ENCODE data around the gene CHRNB4. TPM values are rescaled to one million over a fixed set of nuclear protein-coding genes. Genes with fewer than 3 reads are reported as not detected.

CHRNB4 gene
- total and polyA plus RNA-seq, 10 donors, result 0.07 to 1.1 (median 0.26) TPM

DNA sequence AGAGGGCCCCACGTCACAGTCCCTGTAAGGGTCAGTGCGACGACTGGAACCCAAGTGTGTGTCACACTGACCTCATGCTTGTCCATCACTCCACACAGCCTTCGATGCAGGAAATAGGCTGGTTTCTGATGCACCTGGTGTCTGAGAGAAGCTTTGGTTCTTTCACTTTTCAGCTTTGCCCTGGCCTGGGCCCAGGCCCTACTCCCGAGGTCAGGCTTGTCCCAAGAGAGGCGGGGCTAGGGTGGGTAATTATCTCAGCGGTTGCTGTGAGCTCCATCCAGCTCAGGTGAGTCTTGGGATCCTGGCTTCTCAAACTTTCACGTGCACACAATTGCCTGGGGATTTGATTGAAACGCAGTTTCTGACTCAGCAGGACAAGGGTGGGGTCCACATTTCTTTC, 19.6 kb upstream of the CHRNB4 start:
- TF ChIP-seq, protein P1, sequence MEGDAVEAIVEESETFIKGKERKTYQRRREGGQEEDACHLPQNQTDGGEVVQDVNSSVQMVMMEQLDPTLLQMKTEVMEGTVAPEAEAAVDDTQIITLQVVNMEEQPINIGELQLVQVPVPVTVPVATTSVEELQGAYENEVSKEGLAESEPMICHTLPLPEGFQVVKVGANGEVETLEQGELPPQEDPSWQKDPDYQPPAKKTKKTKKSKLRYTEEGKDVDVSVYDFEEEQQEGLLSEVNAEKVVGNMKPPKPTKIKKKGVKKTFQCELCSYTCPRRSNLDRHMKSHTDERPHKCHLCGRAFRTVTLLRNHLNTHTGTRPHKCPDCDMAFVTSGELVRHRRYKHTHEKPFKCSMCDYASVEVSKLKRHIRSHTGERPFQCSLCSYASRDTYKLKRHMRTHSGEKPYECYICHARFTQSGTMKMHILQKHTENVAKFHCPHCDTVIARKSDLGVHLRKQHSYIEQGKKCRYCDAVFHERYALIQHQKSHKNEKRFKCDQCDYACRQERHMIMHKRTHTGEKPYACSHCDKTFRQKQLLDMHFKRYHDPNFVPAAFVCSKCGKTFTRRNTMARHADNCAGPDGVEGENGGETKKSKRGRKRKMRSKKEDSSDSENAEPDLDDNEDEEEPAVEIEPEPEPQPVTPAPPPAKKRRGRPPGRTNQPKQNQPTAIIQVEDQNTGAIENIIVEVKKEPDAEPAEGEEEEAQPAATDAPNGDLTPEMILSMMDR (IDR thresholded peaks at IDR 0.05 in 8 of 11, conservative IDR thresholded peaks at IDR 0.05 in 3 of 11), result no peak
- no peak for TF ChIP-seq POLR2A (IDR thresholded peaks at IDR 0.05)
- TF ChIP-seq POLR2AphosphoS5 (IDR thresholded peaks at IDR 0.05), result no peak
- peaks cover 0 to 6% (median 0%) of the 10 kb centered on the region in 6 donors for H3K4me1 ChIP-seq
- WGBS, 5 donors, result 70 to 82% (median 78%) methylated on average over 9 of the region's 9 CpGs

DNA sequence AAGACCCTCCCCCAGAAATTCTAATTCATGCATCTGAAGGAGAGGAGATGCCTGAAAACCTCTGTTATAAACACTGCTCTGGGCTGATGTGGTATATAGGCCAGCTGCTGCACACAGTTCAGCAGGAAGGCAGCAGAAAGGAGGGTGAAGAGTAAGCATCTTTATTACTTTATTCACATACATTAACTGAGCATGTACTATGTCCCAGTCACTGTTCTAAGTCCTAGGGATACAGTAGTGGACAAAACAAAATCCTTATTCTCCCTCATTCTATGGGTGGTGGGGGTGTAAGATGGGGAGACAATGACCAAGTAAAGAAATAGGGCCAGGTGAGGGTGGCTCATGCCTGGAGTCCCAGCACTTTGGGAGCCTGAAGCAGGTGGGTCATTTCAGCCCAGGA, 17.8 kb upstream of the CHRNB4 start:
- intact Hi-C loops (cut with DNase I; ENCODE audit: low total_unique reads), result no loop called here
- DNase-seq, result no peak
- Histone ChIP-seq H3K9me3 (no peaks in the 10 kb centered on the region), H3K4me1 (peaks cover 0 to 6% (median 0%) of the 10 kb centered on the region in 6 donors), H3K27me3 (replicated peaks in 1 of 7) (no peaks in the 10 kb centered on the region), H3K4me3 (no peak overlapping the region), H3K27ac (peak overlapping the region in 1 of 8 donors; percentile 7), H3K36me3 (no peaks in the 10 kb centered on the region)
- TF ChIP-seq, protein P1 (IDR thresholded peaks at IDR 0.05 in 8 of 11, conservative IDR thresholded peaks at IDR 0.05 in 3 of 11), result no peak
- TF ChIP-seq POLR2AphosphoS5 (IDR thresholded peaks at IDR 0.05) (no peak), POLR2A (IDR thresholded peaks at IDR 0.05) (no peak)

More for the DNA sequence above, 19.6 kb upstream of the CHRNB4 start:
- H3K36me3 ChIP-seq, result no peaks in the 10 kb centered on the region
- H3K27me3 ChIP-seq (replicated peaks in 1 of 7), result no peaks in the 10 kb centered on the region
- intact Hi-C loops (cut with DNase I; ENCODE audit: low total_unique reads), result no loop called here
- H3K27ac ChIP-seq, result no peak overlapping the region
- no peak overlapping the region for H3K4me3 ChIP-seq
- DNase-seq, result peak; percentile 35
- H3K9me3 ChIP-seq, result no peaks in the 10 kb centered on the region

DNA sequence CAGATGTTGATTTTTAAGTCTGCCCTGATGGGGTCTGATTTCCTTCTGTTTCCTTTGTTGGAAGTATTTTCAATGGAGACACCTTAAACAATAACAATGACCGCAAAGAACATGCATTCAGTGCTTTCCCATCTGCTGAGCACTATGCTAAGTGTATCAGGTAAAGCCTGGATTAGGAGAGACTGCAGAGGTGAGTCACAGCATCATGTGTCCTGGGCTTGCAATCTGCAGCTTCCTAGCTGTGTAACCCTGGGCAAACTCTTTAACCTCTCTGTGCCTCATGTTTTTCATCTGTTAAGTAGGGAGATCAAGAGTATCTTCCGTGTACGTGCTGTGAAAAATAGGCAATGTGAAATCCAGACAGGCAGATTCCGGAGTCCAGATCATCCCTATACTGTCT, 13.3 kb upstream of the CHRNB4 start:
- no peak for TF ChIP-seq POLR2AphosphoS5 (IDR thresholded peaks at IDR 0.05)
- TF ChIP-seq, protein P1 (IDR thresholded peaks at IDR 0.05 in 8 of 11, conservative IDR thresholded peaks at IDR 0.05 in 3 of 11), result no peak
- no peak for TF ChIP-seq POLR2A (IDR thresholded peaks at IDR 0.05)
- Histone ChIP-seq H3K4me1 (peaks cover 0 to 6% (median 0%) of the 10 kb centered on the region in 6 donors), H3K27ac (no peak overlapping the region), H3K27me3 (replicated peaks in 1 of 7) (no peaks in the 10 kb centered on the region), H3K9me3 (no peaks in the 10 kb centered on the region), H3K36me3 (no peaks in the 10 kb centered on the region), H3K4me3 (no peak overlapping the region)
- 62 to 95% (median 94%) methylated on average over 4 of the region's 4 CpGs for WGBS, 5 donors
- no peak for DNase-seq
- intact Hi-C loops (cut with DNase I; ENCODE audit: low total_unique reads), result no loop called here

DNA sequence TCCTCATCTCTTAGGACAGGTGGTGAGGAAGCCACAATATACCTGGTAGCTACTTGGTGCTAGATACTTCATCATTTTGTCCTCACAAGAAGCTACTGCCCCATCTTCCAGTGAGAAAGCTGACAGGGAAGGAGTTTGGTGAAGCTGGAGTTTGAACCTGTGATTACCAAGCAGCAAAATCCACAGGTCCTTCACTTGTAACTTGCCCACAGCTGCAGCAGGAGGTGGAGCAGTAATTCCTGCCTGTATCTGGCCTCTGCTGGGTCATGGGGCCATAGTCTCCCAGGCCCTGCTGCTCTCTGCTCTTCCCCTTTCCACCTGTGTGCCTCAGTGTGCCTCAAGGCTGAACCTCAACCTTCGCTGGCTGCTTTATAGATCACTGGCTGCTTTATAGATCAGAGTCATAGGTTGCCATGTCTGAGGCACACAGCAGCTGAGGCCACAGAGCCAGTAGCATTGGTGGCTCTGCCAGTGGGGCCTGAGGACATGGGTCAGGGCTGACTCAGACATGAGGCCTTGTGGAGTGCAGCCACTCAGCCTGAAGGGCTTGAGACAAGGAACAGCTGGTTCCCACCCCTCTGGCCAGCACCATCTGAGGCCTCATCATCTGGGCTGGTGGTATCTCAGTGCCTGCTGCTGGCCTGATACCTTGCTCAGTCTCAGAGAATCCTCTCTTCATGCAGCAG, 11.1 kb upstream of the CHRNB4 start:
- WGBS, 5 donors, result 85 to 93% (median 89%) methylated on average over 1 of the region's 1 CpG; no CpG with 5 or more reads in 2 of the 5 donors
- DNase-seq, result peak; percentile 47
- TF ChIP-seq POLR2A (IDR thresholded peaks at IDR 0.05) (no peak), POLR2AphosphoS5 (IDR thresholded peaks at IDR 0.05) (no peak)
- TF ChIP-seq, protein P1 (IDR thresholded peaks at IDR 0.05 in 8 of 11, conservative IDR thresholded peaks at IDR 0.05 in 3 of 11), result no peak
- Histone ChIP-seq H3K4me3 (no peak overlapping the region), H3K36me3 (no peaks in the 10 kb centered on the region), H3K4me1 (no peaks in the 10 kb centered on the region), H3K27ac (no peak overlapping the region), H3K27me3 (replicated peaks in 1 of 7) (no peaks in the 10 kb centered on the region), H3K9me3 (no peaks in the 10 kb centered on the region)
- intact Hi-C loops (cut with DNase I; ENCODE audit: low total_unique reads), result no loop called here

All from spleen (tissue), 11 donors.